A549 (cell line): ENCODE measurements around the gene CDK17.

Source experiments
- BCL3 ChIP-seq: fragments of >200 bp; sonication (Bioruptor Twin); formaldehyde crosslinking; IDR thresholded peaks from 3 replicates; pipeline ENCODE4 v1.6.1; 2016
- CTCF ChIP-seq: fragments of >200 bp; sonication (Bioruptor Twin); formaldehyde crosslinking; IDR thresholded peaks from 3 replicates; pipeline ENCODE4 v1.5.1; 2016
- EP300 ChIP-seq, 2 experiments: fragments of >200 bp; sonication (Bioruptor Twin); formaldehyde crosslinking; IDR thresholded peaks; 2 replicates in 1 of 2; 3 replicates in 1 of 2; pipeline ENCODE4 v1.6.1; 2016 to 2017
- MYC ChIP-seq: IDR thresholded peaks from 2 replicates; pipeline ENCODE4 v1.6.1; 2012; ENCODE audit warnings: mild to moderate bottlenecking, inconsistent platforms, low read length, improper control_type of control experiment, borderline replicate concordance
- POLR2A ChIP-seq: IDR thresholded peaks from 2 replicates; pipeline ENCODE4 v1.6.1; 2012; ENCODE audit warnings: mild to moderate bottlenecking, low read length
- SMC3 ChIP-seq: fragments of >200 bp; sonication (Bioruptor Twin); formaldehyde crosslinking; IDR thresholded peaks from 3 replicates; pipeline ENCODE4 v1.6.1; 2018; ENCODE audit warnings: inconsistent platforms
- TFCP2L1 ChIP-seq: fragments of 250-450 bp; sonication (Bioruptor Pico); IDR thresholded peaks from 2 replicates; pipeline ENCODE4 v1.5.0; 2021; ENCODE audit warnings: mild to moderate bottlenecking
- ZSCAN20 ChIP-seq: fragments of 250-450 bp; sonication (Bioruptor Pico); IDR thresholded peaks from 2 replicates; pipeline ENCODE4 v1.8.0; 2022; ENCODE audit warnings: mild to moderate bottlenecking, moderate library complexity

GRCh38 chr12:96368233-96368632, 32.0 kb downstream of the CDK17 start:
- TF ChIP-seq CTCF (no peak), POLR2A (no peak), MYC (no peak), SMC3 (no peak), ZSCAN20 (CRISPR knock-in tag) (no peak), EP300 (IDR thresholded peaks at IDR 0.05) (no peak), TFCP2L1 (CRISPR knock-in tag) (no peak), BCL3 (no peak)
